HT-29 (cell line): ENCODE measurements around the gene SNX14. TPM values are rescaled to one million over a fixed set of nuclear protein-coding genes. Genes with fewer than 3 reads are reported as not detected.
"Not testable (repeated sequence)": the region's sequence is repeated elsewhere in the genome, so short reads cannot be mapped to it uniquely, and the experiment has no call there.

Experiments
- DNase-seq: peaks from one replicate; pipeline ENCODE4 v3.0.0-alpha.2; 2015; ENCODE audit warnings: low spot score
- total RNA-seq: library from RNA; depleted of rRNA; stranded (reverse); fragments of >200 nt; shearing (Covaris generic); gene quantifications from 2 replicates; pipeline ENCODE4 v1.2.3, GENCODE V29; 2014; rRNA removed

Gene SNX14
- total RNA-seq: 46.1 and 54.9 TPM in 2 replicates

GRCh38 chr6:85593438-85594196 is at the start of gene SNX14:
Gene SNX14 (minus strand): TSS chr6:85593858. CDS start chr6:85593718, 140 bp downstream.
- peak; percentile 95 for DNase-seq

- peak; percentile 98 for DNase-seq
Measured at GRCh38 chr6:85642774-85643536, 49.3 kb upstream of the SNX14 start, which contains the start of gene SYNCRIP. Gene SYNCRIP (minus strand): TSS chr6:85642886. CDS start chr6:85641439, 1,447 bp downstream.

GRCh38 chr6:85641897-85642773 is 48.5 kb upstream of the SNX14 start:
- peak; percentile 64 for DNase-seq

- peak; percentile 31 for DNase-seq
Measured at GRCh38 chr6:85641522-85641896, 47.9 kb upstream of the SNX14 start.

GRCh38 chr6:85640821-85641220 is 47.2 kb upstream of the SNX14 start:
- no peak for DNase-seq

GRCh38 chr6:85637579-85637978 is 43.9 kb upstream of the SNX14 start:
- no peak for DNase-seq

- no peak for DNase-seq
Measured at GRCh38 chr6:85632164-85632942, 38.7 kb upstream of the SNX14 start.

- DNase-seq: not testable (repeated sequence)
Measured at GRCh38 chr6:85631117-85631516, 37.5 kb upstream of the SNX14 start.

GRCh38 chr6:85628353-85628752 is 34.7 kb upstream of the SNX14 start:
- DNase-seq: no peak

GRCh38 chr6:85620308-85620707 is 26.6 kb upstream of the SNX14 start:
- no peak for DNase-seq

GRCh38 chr6:85614780-85615179 is 21.1 kb upstream of the SNX14 start:
- DNase-seq: no peak

GRCh38 chr6:85612690-85613474 is 19.2 kb upstream of the SNX14 start:
- DNase-seq: no peak

- no peak for DNase-seq
Measured at GRCh38 chr6:85610182-85610895, 16.7 kb upstream of the SNX14 start.

GRCh38 chr6:85602100-85602499 is 8.4 kb upstream of the SNX14 start:
- DNase-seq: no peak

- DNase-seq: no peak
Measured at GRCh38 chr6:85600713-85601313, 7.2 kb upstream of the SNX14 start.

GRCh38 chr6:85594197-85594930 is 706 bp upstream of the SNX14 start:
- peak; percentile 52 for DNase-seq

GRCh38 chr6:85592033-85592432 is 1.6 kb downstream of the SNX14 start:
- no peak for DNase-seq

GRCh38 chr6:85591207-85591606 is 2.5 kb downstream of the SNX14 start:
- no peak for DNase-seq
